ENCODE measurements around the gene TBC1D22A. TPM values are rescaled to one million over a fixed set of nuclear protein-coding genes. Genes with fewer than 3 reads are reported as not detected.
"Not testable (repeated sequence)": the region's sequence is repeated elsewhere in the genome, so short reads cannot be mapped to it uniquely, and the experiment has no call there.

Gene TBC1D22A
- total RNA-seq, 1 experiment from 2014 or later = 32.6 TPM

GRCh38 chr22:46731246-46732040 lies 31.0 kb upstream of the TBC1D22A start:
- Histone ChIP-seq H3K4me3 (ENCODE audit: low read depth, low read length) (no peak overlapping the region), H3K27me3 (replicated peaks; ENCODE audit: control insufficient read depth, insufficient read depth, low read length) (no peaks in the 10 kb centered on the region), H3K36me3 (ENCODE audit: control insufficient read depth, insufficient read depth, low read length) (no peaks in the 10 kb centered on the region), H3K9me3 (no peaks in the 10 kb centered on the region), H3K4me1 (peaks cover 6% of the 10 kb centered on the region; the same call in 1 of the 2 replicates)
- Mint-ChIP-seq H3K4me1 (ENCODE audit: low read depth, unreplicated experiment) (peaks cover 14% of the 10 kb centered on the region), H3K27ac (ENCODE audit: unreplicated experiment) (no peak overlapping the region), H3K36me3 (ENCODE audit: insufficient read depth, unreplicated experiment) (peaks cover 18% of the 10 kb centered on the region), H3K27me3 (ENCODE audit: insufficient read depth, unreplicated experiment) (no peaks in the 10 kb centered on the region), H3K9me3 (ENCODE audit: unreplicated experiment) (no peaks in the 10 kb centered on the region), H3K4me3 (ENCODE audit: unreplicated experiment) (no peak overlapping the region)
- TF ChIP-seq CTCF (IDR thresholded peaks at IDR 0.05; ENCODE audit: insufficient read depth in 1 of 2, low read depth in 1 of 2, low read length in 1 of 2, severe bottlenecking in 1 of 2, unreplicated experiment in 1 of 2) = no peak
- POLR2A ChIA-PET = no interaction called here
- intact Hi-C loops (cut with micrococcal nuclease; ENCODE audit: unreplicated experiment) = no loop called here
- CTCF ChIA-PET = no interaction called here
- no TSS peak for BruUV-seq (replicated peaks)
- DNase-seq = no peak

- H3K27ac Mint-ChIP-seq (ENCODE audit: unreplicated experiment) = no peak overlapping the region
- H3K27me3 ChIP-seq (replicated peaks; ENCODE audit: control insufficient read depth, insufficient read depth, low read length) = no peaks in the 10 kb centered on the region
- POLR2A ChIA-PET = no interaction called here
- peaks cover 20% of the 10 kb centered on the region for H3K4me1 Mint-ChIP-seq (ENCODE audit: low read depth, unreplicated experiment)
- no peak overlapping the region for H3K4me3 Mint-ChIP-seq (ENCODE audit: unreplicated experiment)
- TF ChIP-seq CTCF (IDR thresholded peaks at IDR 0.05; ENCODE audit: insufficient read depth in 1 of 2, low read depth in 1 of 2, low read length in 1 of 2, severe bottlenecking in 1 of 2, unreplicated experiment in 1 of 2) = no peak
- peaks cover 6% of the 10 kb centered on the region; the same call in 1 of the 2 replicates for H3K4me1 ChIP-seq
- DNase-seq = peak in 1 of 2 experiments; percentile 22
- no peaks in the 10 kb centered on the region for H3K9me3 Mint-ChIP-seq (ENCODE audit: unreplicated experiment)
- H3K36me3 Mint-ChIP-seq (ENCODE audit: insufficient read depth, unreplicated experiment) = peaks cover 16% of the 10 kb centered on the region
- H3K4me3 ChIP-seq (ENCODE audit: low read depth, low read length) = no peak overlapping the region
- CTCF ChIA-PET = no interaction called here
- no peaks in the 10 kb centered on the region for H3K36me3 ChIP-seq (ENCODE audit: control insufficient read depth, insufficient read depth, low read length)
- H3K9me3 ChIP-seq = no peaks in the 10 kb centered on the region
- no peaks in the 10 kb centered on the region for H3K27me3 Mint-ChIP-seq (ENCODE audit: insufficient read depth, unreplicated experiment)
- intact Hi-C loops (cut with micrococcal nuclease; ENCODE audit: unreplicated experiment) = no loop called here
- no TSS peak for BruUV-seq (replicated peaks)
These were observed 30.4 kb upstream of the TBC1D22A start for GRCh38 chr22:46732041-46732379.

- POLR2A ChIA-PET = no interaction called here
- Mint-ChIP-seq H3K27me3 (ENCODE audit: insufficient read depth, unreplicated experiment) (no peaks in the 10 kb centered on the region), H3K4me1 (ENCODE audit: low read depth, unreplicated experiment) (peaks cover 19% of the 10 kb centered on the region), H3K27ac (ENCODE audit: unreplicated experiment) (no peak overlapping the region), H3K9me3 (ENCODE audit: unreplicated experiment) (no peaks in the 10 kb centered on the region), H3K36me3 (ENCODE audit: insufficient read depth, unreplicated experiment) (peaks cover 11% of the 10 kb centered on the region), H3K4me3 (ENCODE audit: unreplicated experiment) (no peak overlapping the region)
- H3K36me3 ChIP-seq (ENCODE audit: control insufficient read depth, insufficient read depth, low read length) = no peaks in the 10 kb centered on the region
- no peaks in the 10 kb centered on the region for H3K9me3 ChIP-seq
- intact Hi-C loops (cut with micrococcal nuclease; ENCODE audit: unreplicated experiment) = no loop called here
- CTCF ChIA-PET = no interaction called here
- TF ChIP-seq CTCF (IDR thresholded peaks at IDR 0.05; ENCODE audit: insufficient read depth in 1 of 2, low read depth in 1 of 2, low read length in 1 of 2, severe bottlenecking in 1 of 2, unreplicated experiment in 1 of 2) = no peak
- BruUV-seq (replicated peaks) = no TSS peak
- peaks cover 6% of the 10 kb centered on the region; the same call in 1 of the 2 replicates for H3K4me1 ChIP-seq
- no peak for DNase-seq
- H3K27me3 ChIP-seq (replicated peaks; ENCODE audit: control insufficient read depth, insufficient read depth, low read length) = no peaks in the 10 kb centered on the region
- no peak overlapping the region for H3K4me3 ChIP-seq (ENCODE audit: low read depth, low read length)
These were observed 29.9 kb upstream of the TBC1D22A start for GRCh38 chr22:46732513-46732912.

GRCh38 chr22:46734213-46734722 lies 28.2 kb upstream of the TBC1D22A start:
- POLR2A ChIA-PET = not testable (repeated sequence)
- BruUV-seq (replicated peaks) = TSS peak; percentile 13

More at GRCh38 chr22:46734213-46734722, 28.2 kb upstream of the TBC1D22A start:
- DNase-seq; H3K27me3 Mint-ChIP-seq (ENCODE audit: insufficient read depth, unreplicated experiment); H3K4me3 Mint-ChIP-seq (ENCODE audit: unreplicated experiment); H3K4me3 ChIP-seq (ENCODE audit: low read depth, low read length); H3K9me3 ChIP-seq; H3K27me3 ChIP-seq (replicated peaks; ENCODE audit: control insufficient read depth, insufficient read depth, low read length); H3K36me3 Mint-ChIP-seq (ENCODE audit: insufficient read depth, unreplicated experiment); CTCF ChIA-PET; intact Hi-C loops (cut with micrococcal nuclease; ENCODE audit: unreplicated experiment); H3K27ac Mint-ChIP-seq (ENCODE audit: unreplicated experiment); H3K9me3 Mint-ChIP-seq (ENCODE audit: unreplicated experiment); H3K36me3 ChIP-seq (ENCODE audit: control insufficient read depth, insufficient read depth, low read length): not testable (repeated sequence)
- H3K4me1 Mint-ChIP-seq (ENCODE audit: low read depth, unreplicated experiment) = peaks cover 16% of the 10 kb centered on the region
- H3K4me1 ChIP-seq = peaks cover 13% of the 10 kb centered on the region
